Neuron (in vitro differentiated cells): ENCODE measurements around the gene NMNAT2.
"Not testable (repeated sequence)": the region's sequence is repeated elsewhere in the genome, so short reads cannot be mapped to it uniquely, and the experiment has no call there.

Experiments
- H2AFZ ChIP-seq: one replicate; pipeline ENCODE4 v1.6.1; 2013; ENCODE audit warnings: low read depth, mild to moderate bottlenecking, inconsistent platforms, low read length, moderate library complexity
- H3K27me3 ChIP-seq: one replicate; pipeline ENCODE4 v1.6.1; 2013; ENCODE audit warnings: low read length; ENCODE audit not compliant: insufficient read depth
- H3K36me3 ChIP-seq: one replicate; pipeline ENCODE4 v1.6.1; 2013; ENCODE audit warnings: low read length; ENCODE audit not compliant: insufficient read depth
- H3K4me1 ChIP-seq: one replicate; pipeline ENCODE4 v1.6.1; 2013; ENCODE audit warnings: low read length; ENCODE audit not compliant: insufficient read depth
- H3K4me3 ChIP-seq: 2 replicates; pipeline ENCODE4 v1.5.1; 2013; ENCODE audit warnings: mild to moderate bottlenecking, low read length, moderate library complexity
- H3K9me3 ChIP-seq: one replicate; pipeline ENCODE4 v1.6.1; 2013; ENCODE audit warnings: low read length

The NMNAT2 gene

DNA sequence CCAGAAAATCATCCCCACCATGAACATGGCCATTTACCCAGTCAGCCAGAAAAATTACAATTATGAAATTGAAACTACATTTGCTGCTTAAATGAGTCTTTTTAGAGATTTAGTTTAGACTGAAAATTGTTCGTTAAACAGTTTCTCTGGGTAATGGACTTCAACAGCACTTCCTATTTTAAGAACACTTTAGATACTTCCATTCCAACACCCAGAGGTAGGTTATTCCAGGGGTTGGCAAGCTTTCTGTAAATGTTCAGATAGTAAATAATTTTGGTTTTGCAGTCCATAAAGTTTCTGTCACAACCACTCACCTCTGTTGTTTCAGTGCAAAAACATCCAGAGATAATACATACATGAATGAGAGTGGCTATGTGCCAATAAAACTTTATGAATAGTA is 10.2 kb downstream of the NMNAT2 start:
- peaks cover 2% of the 10 kb centered on the region for H3K27me3 ChIP-seq
- peaks cover 2% of the 10 kb centered on the region for H3K9me3 ChIP-seq
- peaks cover 37% of the 10 kb centered on the region for H3K4me1 ChIP-seq

DNA sequence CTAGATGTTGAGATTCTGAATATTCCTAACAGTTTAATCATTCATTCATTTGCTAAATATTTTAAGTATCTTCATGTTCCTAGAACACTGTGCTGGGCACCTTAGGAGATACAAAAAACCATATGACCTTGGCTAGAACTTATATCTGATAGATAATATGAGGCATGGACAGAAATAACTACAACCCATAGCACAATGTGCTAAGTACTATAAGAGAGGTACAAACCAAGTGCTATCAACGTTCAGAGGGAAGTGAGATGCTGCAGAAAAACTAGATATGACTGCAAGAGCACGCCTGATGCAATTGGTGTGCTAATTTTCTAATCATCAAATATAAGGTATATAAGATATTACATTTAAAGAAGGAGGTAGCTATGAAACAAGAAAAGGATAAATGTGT is 10.7 kb downstream of the NMNAT2 start:
- Histone ChIP-seq H3K36me3 (no peaks in the 10 kb centered on the region), H2AFZ (no peak overlapping the region), H3K27me3 (peaks cover 2% of the 10 kb centered on the region), H3K9me3 (peaks cover 2% of the 10 kb centered on the region), H3K4me3 (no peak overlapping the region), H3K4me1 (peaks cover 42% of the 10 kb centered on the region)

More for the DNA sequence above, 10.2 kb downstream of the NMNAT2 start:
- Histone ChIP-seq H3K36me3 (no peaks in the 10 kb centered on the region), H2AFZ (no peak overlapping the region), H3K4me3 (no peak overlapping the region)

DNA sequence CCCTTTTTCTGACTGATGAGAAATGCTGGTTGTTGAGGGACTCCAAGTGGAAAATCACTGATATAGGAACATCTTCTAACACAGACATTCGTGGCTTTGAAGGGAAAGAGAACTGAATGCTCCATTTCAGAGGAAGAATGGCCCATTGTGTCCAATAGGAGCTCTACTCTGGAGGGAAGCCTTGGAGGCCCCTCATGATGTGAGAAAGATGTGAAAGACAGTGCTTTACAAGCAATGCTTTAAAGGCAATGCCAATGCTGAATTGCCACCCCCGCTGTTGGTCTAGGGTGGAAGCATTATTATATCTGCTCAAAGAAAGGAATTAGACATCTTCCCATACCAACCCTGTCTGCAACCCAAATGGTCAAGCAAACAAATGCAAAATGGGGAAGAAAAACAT is 13.7 kb downstream of the NMNAT2 start:
- Histone ChIP-seq H3K4me1 (peaks cover 44% of the 10 kb centered on the region), H3K9me3 (no peaks in the 10 kb centered on the region), H3K4me3 (no peak overlapping the region), H3K36me3 (no peaks in the 10 kb centered on the region), H2AFZ (no peak overlapping the region), H3K27me3 (no peaks in the 10 kb centered on the region)

DNA sequence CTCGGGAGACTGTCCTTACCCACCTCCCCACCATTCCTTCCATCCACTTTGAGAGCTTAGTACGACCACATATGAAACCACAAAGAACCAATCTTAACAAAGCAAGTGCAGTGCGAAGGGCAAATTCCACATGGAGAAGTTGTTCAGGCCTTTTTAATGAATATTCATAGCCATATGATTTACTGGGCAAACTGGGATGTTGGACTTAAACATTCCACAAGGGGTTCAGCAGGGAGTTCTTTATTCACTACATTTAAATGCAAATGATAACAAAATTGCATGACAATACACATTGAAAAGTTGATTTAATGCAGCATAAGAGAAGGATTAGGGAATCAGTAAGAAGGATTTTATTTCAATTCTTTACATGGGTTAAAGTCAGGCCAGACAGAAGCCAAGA is 14.7 kb downstream of the NMNAT2 start:
- Histone ChIP-seq H3K4me1 (peaks cover 44% of the 10 kb centered on the region), H3K4me3 (no peak overlapping the region), H2AFZ (no peak overlapping the region), H3K36me3 (no peaks in the 10 kb centered on the region), H3K27me3 (no peaks in the 10 kb centered on the region), H3K9me3 (no peaks in the 10 kb centered on the region)

DNA sequence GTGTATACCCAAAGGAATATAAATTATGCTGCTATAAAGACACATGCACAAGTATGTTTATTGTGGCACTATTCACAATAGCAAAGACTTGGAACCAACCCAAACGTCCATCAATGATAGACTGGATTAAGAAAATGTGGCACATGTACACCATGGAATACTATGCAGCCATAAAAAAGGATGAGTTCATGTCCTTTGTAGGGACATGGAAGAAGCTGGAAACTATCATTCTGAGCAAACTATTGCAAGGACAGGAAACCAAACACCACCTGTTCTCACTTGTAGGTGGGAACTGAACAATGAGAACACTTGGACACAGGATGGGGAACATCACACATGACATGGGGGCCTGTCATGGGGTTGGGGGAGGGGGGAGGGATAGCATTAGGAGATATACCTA is 16.6 kb downstream of the NMNAT2 start:
- H2AFZ ChIP-seq, H3K27me3 ChIP-seq, H3K9me3 ChIP-seq, H3K4me3 ChIP-seq, H3K36me3 ChIP-seq: not testable (repeated sequence)
- H3K4me1 ChIP-seq: peaks cover 44% of the 10 kb centered on the region

DNA sequence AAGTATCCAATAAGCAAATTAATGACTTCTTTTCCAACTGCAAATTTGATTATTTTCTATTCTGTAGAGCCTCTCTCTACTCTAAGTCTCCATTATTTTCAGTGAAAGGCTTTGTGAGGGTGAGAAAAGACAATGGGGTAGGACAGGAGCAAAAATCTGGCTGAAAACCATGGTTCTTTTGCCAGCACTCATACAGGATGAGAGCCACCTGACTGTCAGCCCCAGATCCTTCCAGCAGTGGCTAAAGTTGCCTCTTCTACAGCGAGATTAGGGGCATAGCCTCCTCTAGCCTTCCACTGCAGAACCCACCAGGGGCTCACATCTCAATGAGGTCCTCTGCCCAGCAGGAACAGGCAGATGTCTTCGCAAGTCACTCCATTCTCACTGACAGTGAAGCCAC is 23.7 kb downstream of the NMNAT2 start:
- Histone ChIP-seq H3K9me3 (no peaks in the 10 kb centered on the region), H3K36me3 (no peaks in the 10 kb centered on the region), H3K27me3 (peaks cover 4% of the 10 kb centered on the region), H2AFZ (no peak overlapping the region), H3K4me3 (no peak overlapping the region), H3K4me1 (peaks cover 7% of the 10 kb centered on the region)

DNA sequence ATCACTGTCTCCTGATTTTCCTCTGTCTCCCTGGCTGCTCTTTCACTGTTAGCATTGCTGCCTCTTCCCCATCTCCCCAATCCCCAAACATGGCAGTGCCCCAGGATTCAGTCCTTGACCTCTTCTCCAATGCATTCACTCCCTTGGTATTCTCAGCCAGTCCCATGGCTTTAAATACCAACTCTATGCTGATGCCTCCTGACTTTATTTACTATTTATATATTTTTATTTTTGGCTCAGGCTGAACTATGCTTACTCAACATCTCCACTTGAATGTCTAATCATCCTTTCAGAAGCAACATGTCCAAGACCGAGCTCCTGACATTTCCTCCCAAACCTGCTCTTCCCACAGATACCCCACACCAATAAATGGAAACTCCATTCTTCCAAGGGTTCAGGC is 26.3 kb downstream of the NMNAT2 start:
- Histone ChIP-seq H2AFZ (no peak overlapping the region), H3K4me3 (no peak overlapping the region), H3K4me1 (peaks cover 14% of the 10 kb centered on the region), H3K36me3 (no peaks in the 10 kb centered on the region), H3K27me3 (peaks cover 4% of the 10 kb centered on the region), H3K9me3 (no peaks in the 10 kb centered on the region)

DNA sequence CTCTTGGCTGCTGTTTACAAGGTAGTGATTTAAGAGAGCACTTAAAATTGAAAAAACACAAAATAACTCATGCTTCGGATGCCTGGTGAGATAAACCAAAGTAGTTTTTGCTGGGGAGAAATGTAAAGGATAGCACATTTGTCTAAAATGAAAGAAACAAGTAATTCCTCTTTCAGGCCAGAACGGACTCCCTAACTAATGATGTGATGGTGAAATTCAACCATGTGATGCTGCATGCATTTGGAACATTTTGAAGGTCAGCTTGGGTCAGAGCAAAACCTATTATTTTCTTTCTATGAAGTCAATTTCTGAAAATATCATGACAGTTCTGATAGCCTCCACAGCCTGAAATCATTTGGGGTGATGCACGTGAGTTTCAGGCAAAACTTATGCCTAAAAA is 27.6 kb downstream of the NMNAT2 start:
- Histone ChIP-seq H3K36me3 (no peaks in the 10 kb centered on the region), H3K27me3 (peaks cover 4% of the 10 kb centered on the region), H3K4me3 (no peak overlapping the region), H3K4me1 (peaks cover 14% of the 10 kb centered on the region), H3K9me3 (no peaks in the 10 kb centered on the region), H2AFZ (no peak overlapping the region)

DNA sequence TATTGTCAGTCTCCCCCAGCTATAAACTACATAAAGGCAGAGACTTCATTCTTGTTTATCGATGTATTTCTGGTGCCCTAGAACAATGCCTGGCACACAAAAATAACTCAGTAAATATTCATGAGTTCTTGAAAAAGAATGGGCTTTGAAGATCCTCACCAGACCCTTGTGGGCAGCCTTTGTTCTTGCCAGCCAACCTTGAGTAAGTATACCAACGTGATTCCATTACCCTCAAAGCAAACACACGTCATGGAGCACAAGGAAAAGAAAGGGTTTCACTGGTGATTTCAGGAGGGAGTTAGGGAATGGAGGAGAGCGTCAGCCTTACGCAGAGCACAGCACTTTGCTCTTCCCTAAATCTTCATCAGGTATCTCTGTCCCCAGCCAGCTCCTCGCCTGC is 29.4 kb downstream of the NMNAT2 start:
- no peaks in the 10 kb centered on the region for H3K36me3 ChIP-seq
- no peak overlapping the region for H2AFZ ChIP-seq
- H3K27me3 ChIP-seq: no peaks in the 10 kb centered on the region
- H3K4me1 ChIP-seq: peaks cover 14% of the 10 kb centered on the region
- no peaks in the 10 kb centered on the region for H3K9me3 ChIP-seq
- H3K4me3 ChIP-seq: no peak overlapping the region

DNA sequence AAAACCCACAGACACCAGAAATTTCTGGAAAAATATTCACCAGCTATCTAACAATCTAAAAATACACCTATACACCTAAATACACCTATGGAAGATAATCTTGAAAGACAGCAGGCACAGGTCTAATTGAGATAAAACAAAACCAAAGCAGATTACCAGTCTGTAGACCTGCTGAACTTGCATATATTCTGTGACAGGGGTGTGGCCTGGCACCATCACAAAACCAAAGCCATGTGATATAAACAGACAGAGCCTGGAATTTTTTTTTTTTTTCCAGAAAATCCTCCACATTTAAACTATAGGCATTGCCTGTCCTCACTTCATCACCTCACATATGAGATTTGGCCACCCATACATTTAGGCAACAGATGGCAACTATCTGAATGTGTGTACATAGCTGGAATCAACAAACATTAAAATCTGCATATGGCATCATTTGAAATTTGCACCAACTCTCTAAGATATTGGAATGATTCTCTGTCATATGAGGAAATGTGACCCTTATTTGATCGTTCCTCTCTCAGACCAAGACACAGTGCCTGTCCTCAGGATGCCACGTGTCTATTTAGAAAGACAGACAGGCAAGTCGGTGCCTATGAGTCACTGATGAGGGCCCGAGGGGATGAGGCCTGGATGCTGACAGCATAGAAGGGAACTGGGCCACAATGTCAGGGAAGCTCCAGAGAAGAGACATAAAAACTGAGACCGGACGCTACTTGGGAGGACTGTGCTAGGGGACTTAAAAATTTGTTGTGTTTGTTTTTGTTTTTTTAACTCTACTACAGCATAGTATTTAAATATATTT is 32.6 kb downstream of the NMNAT2 start:
- Histone ChIP-seq H2AFZ (no peak overlapping the region), H3K36me3 (no peaks in the 10 kb centered on the region), H3K27me3 (no peaks in the 10 kb centered on the region), H3K4me1 (peaks cover 8% of the 10 kb centered on the region), H3K9me3 (no peaks in the 10 kb centered on the region), H3K4me3 (no peak overlapping the region)

DNA sequence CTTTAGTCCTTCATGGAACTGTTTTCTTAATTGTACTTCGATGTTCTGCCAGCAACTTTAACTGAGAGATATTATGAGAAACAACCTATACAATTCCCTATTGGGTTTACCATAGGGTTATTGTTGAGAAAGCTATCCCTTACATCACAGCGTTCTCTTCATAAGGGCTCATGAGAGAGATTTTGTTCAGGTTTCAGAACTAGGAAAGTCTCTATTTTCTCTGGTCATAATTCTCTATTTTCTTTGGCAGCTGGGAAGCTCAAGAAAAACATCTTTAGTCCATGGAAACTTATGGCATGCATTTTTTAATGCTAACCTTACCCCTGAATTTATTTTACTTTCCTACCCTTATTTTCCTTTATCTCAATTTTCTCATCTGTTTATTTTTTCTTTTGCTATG is 38.2 kb downstream of the NMNAT2 start:
- peaks cover under 1% of the 10 kb centered on the region for H3K4me1 ChIP-seq
- no peaks in the 10 kb centered on the region for H3K36me3 ChIP-seq
- no peak overlapping the region for H3K4me3 ChIP-seq
- no peaks in the 10 kb centered on the region for H3K9me3 ChIP-seq
- H2AFZ ChIP-seq: no peak overlapping the region
- H3K27me3 ChIP-seq: no peaks in the 10 kb centered on the region

DNA sequence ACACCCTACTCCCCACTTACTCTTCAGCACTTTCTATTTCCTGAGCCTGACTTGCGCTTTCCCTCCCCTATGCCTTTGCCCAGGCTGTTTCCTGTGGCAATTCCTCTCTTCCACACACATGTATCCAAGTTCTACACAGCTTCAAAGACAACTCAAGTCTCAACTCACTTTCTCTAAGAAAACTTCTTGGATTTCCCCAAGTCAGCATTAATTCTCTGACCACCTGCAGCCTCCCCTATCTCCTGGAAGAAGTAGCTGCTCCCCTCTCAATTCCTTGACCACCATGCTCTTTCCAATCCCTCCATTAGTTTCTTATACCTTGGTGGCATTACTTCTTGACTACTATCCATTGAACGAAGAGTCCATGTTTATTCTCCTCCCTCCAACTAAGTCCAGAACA is 42.8 kb downstream of the NMNAT2 start:
- Histone ChIP-seq H3K4me3 (no peak overlapping the region), H3K4me1 (peaks cover 3% of the 10 kb centered on the region), H3K36me3 (no peaks in the 10 kb centered on the region), H3K9me3 (no peaks in the 10 kb centered on the region), H2AFZ (no peak overlapping the region), H3K27me3 (no peaks in the 10 kb centered on the region)

DNA sequence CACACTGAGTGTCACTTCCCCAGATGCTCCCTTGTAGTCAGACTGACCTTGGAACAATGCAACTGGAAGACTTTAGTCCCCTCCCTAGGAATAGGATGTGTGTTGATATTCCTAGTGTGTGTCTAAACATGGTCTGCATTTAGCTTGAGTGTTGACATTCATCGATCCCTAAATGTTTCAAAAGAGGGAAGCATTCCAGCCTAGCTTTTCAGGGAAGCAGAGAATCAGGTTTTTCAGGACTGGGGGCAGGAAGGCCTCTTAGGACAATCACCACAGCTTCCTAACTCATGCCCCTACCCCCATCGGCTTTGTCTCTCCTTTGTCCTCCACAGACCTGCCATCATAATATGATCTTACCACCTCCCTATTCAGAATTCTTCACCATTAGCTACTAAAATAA is 43.4 kb downstream of the NMNAT2 start:
- H3K4me1 ChIP-seq: peaks cover 4% of the 10 kb centered on the region
- no peaks in the 10 kb centered on the region for H3K36me3 ChIP-seq
- H3K9me3 ChIP-seq: no peaks in the 10 kb centered on the region
- no peak overlapping the region for H2AFZ ChIP-seq
- no peak overlapping the region for H3K4me3 ChIP-seq
- H3K27me3 ChIP-seq: no peaks in the 10 kb centered on the region
